HepG2 (cell line): ENCODE measurements around the gene B9D2. TPM values are rescaled to one million over a fixed set of nuclear protein-coding genes. Genes with fewer than 3 reads are reported as not detected.

Source experiments
- ATAC-seq: fragments of 200-7000 bp; cut with Tn5 transposase; 3 replicates; pipeline ENCODE4 v1.9.1; 2020; ENCODE audit warnings: mild to moderate bottlenecking, moderate library complexity
- BruUV-seq: library from RNA; stranded (reverse); fragments of 400-500 nt; replicated peaks from 2 replicates; lab custom pipeline; 2021; lab: Mats Ljungman, UMichigan
- CTCF ChIA-PET: fragments of 300-600 bp; formaldehyde crosslinking; extraction: SDS; loops from one replicate; lab custom pipeline; 2021; ENCODE audit warnings: low total read pairs, inconsistent platforms, low intra/inter-chr PET ratio; lab: Yijun Ruan, JAX
- POLR2A ChIA-PET: fragments of 350-600 bp; sonication (Branson Sonifier 250); formaldehyde crosslinking; loops from one replicate; lab custom pipeline; 2020; ENCODE audit warnings: antibody characterized with exemption, inconsistent platforms; lab: Yijun Ruan, JAX
- DNase-seq: peaks from one replicate; pipeline ENCODE4 v3.0.0-alpha.2; 2015; ENCODE audit warnings: low spot score
- FAIRE-seq: peaks from 3 replicates; lab custom pipeline; 2011; peaks lifted over from hg19 to GRCh38; lab: Jason Lieb, UNC
- H2AFZ ChIP-seq: one replicate; pipeline ENCODE4 v1.6.1; 2011; ENCODE audit warnings: low read length, inconsistent platforms
- H3K27ac ChIP-seq: fragments of 300-600 bp; 3 replicates; pipeline ENCODE4 v1.8.0; 2011; ENCODE audit warnings: mixed run types, mild to moderate bottlenecking, mixed read lengths, low read length, inconsistent platforms; ENCODE audit not compliant: insufficient read depth; ENCODE audit errors: extremely low read length
- H3K27me3 ChIP-seq, 2 experiments: fragments of 200-600 bp in 1 of 2; 2 replicates in 1 of 2; 3 replicates in 1 of 2; pipeline versions ENCODE4 v1.6.0 to v1.8.0; 2011; ENCODE audit warnings: low read length in 2 of 2, mild to moderate bottlenecking in 2 of 2, moderate library complexity in 2 of 2, inconsistent platforms in 1 of 2; ENCODE audit not compliant: insufficient read depth in 2 of 2, control insufficient read depth in 1 of 2
- H3K36me3 ChIP-seq, 2 experiments: fragments of 200-600 bp in 1 of 2; replicated peaks in 1 of 2; 2 replicates in 1 of 2; 3 replicates in 1 of 2; pipeline versions ENCODE4 v1.5.1 to v1.8.0; 2011; ENCODE audit warnings: low read length in 2 of 2, inconsistent platforms in 1 of 2; ENCODE audit not compliant: insufficient read depth in 2 of 2, control insufficient read depth in 1 of 2
- H3K4me1 ChIP-seq: 2 replicates; pipeline ENCODE4 v1.5.1; 2012; ENCODE audit warnings: low read length, inconsistent platforms; ENCODE audit not compliant: insufficient read depth
- H3K4me2 ChIP-seq: 2 replicates; pipeline ENCODE4 v1.6.0; 2011; ENCODE audit warnings: low read depth, low read length, inconsistent platforms
- H3K4me3 ChIP-seq, 3 experiments: fragments of 200-600 bp in 1 of 3; sonication (generic), shearing (Covaris generic) in 1 of 3; replicated peaks in 1 of 3; 2 replicates each; pipeline ENCODE4 v1.5.1; 2011 to 2016; ENCODE audit warnings: low read length in 3 of 3, inconsistent platforms in 2 of 3, low read depth in 2 of 3, mild to moderate bottlenecking in 2 of 3, control low read depth in 1 of 3, mixed read lengths in 1 of 3; ENCODE audit not compliant: insufficient read depth in 1 of 3
- H3K79me2 ChIP-seq: one replicate; pipeline ENCODE4 v1.6.1; 2011; ENCODE audit warnings: low read length, inconsistent platforms; ENCODE audit not compliant: insufficient read depth
- H3K9ac ChIP-seq: 2 replicates; pipeline ENCODE4 v1.6.0; 2011; ENCODE audit warnings: mild to moderate bottlenecking, low read depth, low read length, inconsistent platforms; ENCODE audit not compliant: insufficient read depth
- H3K9me3 ChIP-seq: 2 replicates; pipeline ENCODE4 v1.5.1; 2012; ENCODE audit warnings: mild to moderate bottlenecking, low read length
- H4K20me1 ChIP-seq: 2 replicates; pipeline ENCODE4 v1.6.0; 2011; ENCODE audit warnings: inconsistent platforms, mild to moderate bottlenecking, low read length, moderate library complexity; ENCODE audit not compliant: insufficient read depth
- AGO2 ChIP-seq: fragments of 200-400 bp; formaldehyde crosslinking; optimal IDR thresholded peaks from 2 replicates; pipeline ENCODE3; 2017; ENCODE audit warnings: mild to moderate bottlenecking, low read depth, low read length, moderate library complexity
- HMGA1 ChIP-seq: sonication (generic); formaldehyde crosslinking; conservative IDR thresholded peaks from 2 replicates; pipeline ENCODE4 v1.4.0; 2020; ENCODE audit warnings: missing genetic modification reagents
- KMT2B ChIP-seq: IDR thresholded peaks from 2 replicates; pipeline ENCODE4 v1.6.1; 2016; ENCODE audit warnings: missing genetic modification reagents, missing compliant biosample characterization
- MTF1 ChIP-seq: sonication (generic); formaldehyde crosslinking; IDR thresholded peaks from 2 replicates; pipeline ENCODE4 v1.5.0; 2020; ENCODE audit warnings: missing genetic modification reagents
- NAIF1 ChIP-seq: sonication (generic); formaldehyde crosslinking; IDR thresholded peaks from 2 replicates; pipeline ENCODE4 v1.5.0; 2020; ENCODE audit warnings: mild to moderate bottlenecking, missing genetic modification reagents, borderline replicate concordance
- NFIC ChIP-seq: IDR thresholded peaks from 2 replicates; pipeline ENCODE4 v1.6.1; 2012; ENCODE audit warnings: mild to moderate bottlenecking, low read length, inconsistent platforms
- ZNF24 ChIP-seq: fragments of 450-650 bp; IDR thresholded peaks from 2 replicates; pipeline ENCODE4 v1.6.1; 2017; ENCODE audit warnings: antibody characterized with exemption, mild to moderate bottlenecking
- ZNF33B ChIP-seq: sonication (generic); formaldehyde crosslinking; IDR thresholded peaks from 2 replicates; pipeline ENCODE4 v1.5.1; 2020; ENCODE audit warnings: mild to moderate bottlenecking, missing genetic modification reagents
- ZNF660 ChIP-seq: sonication (generic); formaldehyde crosslinking; IDR thresholded peaks from 2 replicates; pipeline ENCODE4 v1.5.1; 2020; ENCODE audit warnings: mild to moderate bottlenecking, low read depth, missing genetic modification reagents, borderline replicate concordance
- ZXDC ChIP-seq: sonication (generic); formaldehyde crosslinking; IDR thresholded peaks from 2 replicates; pipeline ENCODE4 v1.5.0; 2020; ENCODE audit warnings: mild to moderate bottlenecking, missing genetic modification reagents
- WGBS: methylation state at CpG from one replicate; pipeline ENCODE4 v1.1.6; 2017; ENCODE audit warnings: low lambda C conversion rate; 5-methylcytosine and 5-hydroxymethylcytosine counted together
- in situ Hi-C: cut with HindIII; loops from 2 replicates; pipeline ENCODE4 v1.10.0; 2017; ENCODE audit warnings: low pct_unique_long_range_greater_than_20kb; ENCODE audit not compliant: extremely low pct_ligation_motif_present
- intact Hi-C: fragments of 100-400 bp; cut with micrococcal nuclease; formaldehyde crosslinking; loops from one replicate; pipeline ENCODE4 v1.10.0; 2022; ENCODE audit not compliant: unreplicated experiment
- polyA plus RNA-seq, 8 experiments: library from polyadenylated mRNA; depleted of rRNA in 3 of 8; stranded (reverse) in 7 of 8; unstranded in 1 of 8; fragments of >200 nt; fragmentation: Illumina TruSeq in 4 of 8; extraction: Trizol in 4 of 8; gene quantifications; 2 replicates each; pipeline versions ENCODE4 v1.2.1 to v1.2.3, GENCODE V29; 2011 to 2016; ENCODE audit warnings: low read depth in 4 of 8, missing spikeins in 1 of 8, mixed read lengths in 1 of 8; ENCODE audit not compliant: insufficient read depth in 1 of 8
- total RNA-seq, 5 experiments: library from RNA; depleted of rRNA; stranded (reverse); fragments of >200 nt; fragmentation: Illumina TruSeq; extraction: Trizol; gene quantifications; 2 replicates each; pipeline ENCODE4 v1.2.3, GENCODE V29; 2016; ENCODE audit warnings: low read depth in 1 of 5
- TF ChIP-seq, protein P1 (sequence below): sonication (generic); formaldehyde crosslinking; IDR thresholded peaks from 2 replicates; pipeline ENCODE4 v1.9.0; 2021; ENCODE audit warnings: missing genetic modification reagents, mild to moderate bottlenecking, borderline replicate concordance
- TF ChIP-seq, protein P2 (sequence below): sonication (generic); formaldehyde crosslinking; IDR thresholded peaks from 2 replicates; pipeline ENCODE4 v1.5.0; 2020; ENCODE audit warnings: missing genetic modification reagents, mild to moderate bottlenecking, borderline replicate concordance
- TF ChIP-seq, protein P3 (sequence below): sonication (generic); formaldehyde crosslinking; IDR thresholded peaks from 2 replicates; pipeline ENCODE4; 2020; ENCODE audit warnings: missing genetic modification reagents, mild to moderate bottlenecking, borderline replicate concordance

B9D2 gene
- total and polyA plus RNA-seq, 2 of the 13 experiments (the other 11 are each of a cell fraction or from before 2014, with no cell fraction given), result 3.1 to 4.4 TPM

- no peak for TF ChIP-seq ZXDC
- TF ChIP-seq ZNF24, result no peak
- TF ChIP-seq, protein P1, sequence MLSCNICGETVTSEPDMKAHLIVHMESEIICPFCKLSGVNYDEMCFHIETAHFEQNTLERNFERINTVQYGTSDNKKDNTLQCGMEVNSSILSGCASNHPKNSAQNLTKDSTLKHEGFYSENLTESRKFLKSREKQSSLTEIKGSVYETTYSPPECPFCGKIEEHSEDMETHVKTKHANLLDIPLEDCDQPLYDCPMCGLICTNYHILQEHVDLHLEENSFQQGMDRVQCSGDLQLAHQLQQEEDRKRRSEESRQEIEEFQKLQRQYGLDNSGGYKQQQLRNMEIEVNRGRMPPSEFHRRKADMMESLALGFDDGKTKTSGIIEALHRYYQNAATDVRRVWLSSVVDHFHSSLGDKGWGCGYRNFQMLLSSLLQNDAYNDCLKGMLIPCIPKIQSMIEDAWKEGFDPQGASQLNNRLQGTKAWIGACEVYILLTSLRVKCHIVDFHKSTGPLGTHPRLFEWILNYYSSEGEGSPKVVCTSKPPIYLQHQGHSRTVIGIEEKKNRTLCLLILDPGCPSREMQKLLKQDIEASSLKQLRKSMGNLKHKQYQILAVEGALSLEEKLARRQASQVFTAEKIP (CRISPR knock-in tag), result no peak
- TF ChIP-seq, protein P2, sequence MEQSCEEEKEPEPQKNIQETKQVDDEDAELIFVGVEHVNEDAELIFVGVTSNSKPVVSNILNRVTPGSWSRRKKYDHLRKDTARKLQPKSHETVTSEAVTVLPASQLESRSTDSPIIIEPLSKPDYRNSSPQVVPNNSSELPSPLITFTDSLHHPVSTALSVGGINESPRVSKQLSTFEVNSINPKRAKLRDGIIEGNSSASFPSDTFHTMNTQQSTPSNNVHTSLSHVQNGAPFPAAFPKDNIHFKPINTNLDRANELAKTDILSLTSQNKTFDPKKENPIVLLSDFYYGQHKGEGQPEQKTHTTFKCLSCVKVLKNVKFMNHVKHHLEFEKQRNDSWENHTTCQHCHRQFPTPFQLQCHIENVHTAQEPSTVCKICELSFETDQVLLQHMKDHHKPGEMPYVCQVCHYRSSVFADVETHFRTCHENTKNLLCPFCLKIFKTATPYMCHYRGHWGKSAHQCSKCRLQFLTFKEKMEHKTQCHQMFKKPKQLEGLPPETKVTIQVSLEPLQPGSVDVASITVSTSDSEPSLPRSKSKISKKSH, result no peak
- no peak for TF ChIP-seq ZNF33B (CRISPR knock-in tag)
- TF ChIP-seq, all 625 proteins: peak for 0
These were observed 29.2 kb downstream of the B9D2 start (continued) for GRCh38 chr19:41334793-41335192.

DNA sequence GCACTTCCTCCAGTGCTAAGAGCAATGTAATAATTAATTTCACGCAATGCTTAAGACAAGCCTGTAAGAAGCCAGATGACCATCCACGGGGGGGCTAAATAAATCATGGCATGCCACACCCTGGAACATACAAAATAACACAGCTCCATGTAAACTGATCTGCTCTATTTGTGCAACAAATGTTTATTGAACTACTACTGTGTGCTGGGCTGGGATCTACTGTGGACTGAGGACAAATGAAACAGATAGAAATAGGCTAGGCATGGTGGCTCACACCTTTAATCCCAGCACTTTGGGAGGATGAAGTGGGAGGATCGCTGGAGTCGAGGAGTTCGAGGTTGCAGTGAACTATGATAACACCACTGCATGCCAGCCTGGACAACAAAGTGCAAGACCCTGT is 31.5 kb downstream of the B9D2 start:
- H4K20me1 ChIP-seq, result no peaks in the 10 kb centered on the region
- BruUV-seq, result no TSS peak
- POLR2A ChIA-PET, result no interaction called here
- CTCF ChIA-PET, result no interaction called here
- ATAC-seq (no peak), FAIRE-seq (no peak), DNase-seq (no peak)
- no peak overlapping the region for H3K9ac ChIP-seq
- no peak overlapping the region for H3K4me2 ChIP-seq
- TF ChIP-seq NAIF1 (CRISPR knock-in tag) (no peak), AGO2 (no peak), NFIC (no peak), KMT2B (CRISPR knock-in tag) (no peak), ZNF660 (CRISPR knock-in tag) (no peak), HMGA1 (CRISPR knock-in tag) (no peak), MTF1 (no peak)
- TF ChIP-seq, protein P3, sequence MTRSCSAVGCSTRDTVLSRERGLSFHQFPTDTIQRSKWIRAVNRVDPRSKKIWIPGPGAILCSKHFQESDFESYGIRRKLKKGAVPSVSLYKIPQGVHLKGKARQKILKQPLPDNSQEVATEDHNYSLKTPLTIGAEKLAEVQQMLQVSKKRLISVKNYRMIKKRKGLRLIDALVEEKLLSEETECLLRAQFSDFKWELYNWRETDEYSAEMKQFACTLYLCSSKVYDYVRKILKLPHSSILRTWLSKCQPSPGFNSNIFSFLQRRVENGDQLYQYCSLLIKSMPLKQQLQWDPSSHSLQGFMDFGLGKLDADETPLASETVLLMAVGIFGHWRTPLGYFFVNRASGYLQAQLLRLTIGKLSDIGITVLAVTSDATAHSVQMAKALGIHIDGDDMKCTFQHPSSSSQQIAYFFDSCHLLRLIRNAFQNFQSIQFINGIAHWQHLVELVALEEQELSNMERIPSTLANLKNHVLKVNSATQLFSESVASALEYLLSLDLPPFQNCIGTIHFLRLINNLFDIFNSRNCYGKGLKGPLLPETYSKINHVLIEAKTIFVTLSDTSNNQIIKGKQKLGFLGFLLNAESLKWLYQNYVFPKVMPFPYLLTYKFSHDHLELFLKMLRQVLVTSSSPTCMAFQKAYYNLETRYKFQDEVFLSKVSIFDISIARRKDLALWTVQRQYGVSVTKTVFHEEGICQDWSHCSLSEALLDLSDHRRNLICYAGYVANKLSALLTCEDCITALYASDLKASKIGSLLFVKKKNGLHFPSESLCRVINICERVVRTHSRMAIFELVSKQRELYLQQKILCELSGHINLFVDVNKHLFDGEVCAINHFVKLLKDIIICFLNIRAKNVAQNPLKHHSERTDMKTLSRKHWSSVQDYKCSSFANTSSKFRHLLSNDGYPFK (CRISPR knock-in tag), result no peak
- H3K27me3 ChIP-seq, result no peaks in the 10 kb centered on the region
- H2AFZ ChIP-seq, result no peak overlapping the region
- peaks cover 15 to 46% of the 10 kb centered on the region in 2 experiments; a peak in 4 of 5 replicates for H3K36me3 ChIP-seq
- no peak overlapping the region for H3K27ac ChIP-seq
- WGBS, result 94% methylated on average over 5 of the region's 5 CpGs
- intact Hi-C loops (no loop called here), in situ Hi-C loops (no loop called here)
- no peaks in the 10 kb centered on the region for H3K79me2 ChIP-seq
- no peak overlapping the region for H3K4me3 ChIP-seq
- no peaks in the 10 kb centered on the region for H3K4me1 ChIP-seq
- no peaks in the 10 kb centered on the region for H3K9me3 ChIP-seq
